Epithelial cell of esophagus (primary cell): Measurements from ENCODE around the gene SLC16A13.
A peak's percentile ranks its signal among the peaks of the same experiment; 100 is the strongest.
"Not testable (repeated sequence)": the region's sequence is repeated elsewhere in the genome, so short reads cannot be mapped to it uniquely, and the experiment has no call there.

Source experiments
- DNase-seq: peaks from one replicate; pipeline ENCODE4 v3.0.0; 2010; ENCODE audit warnings: low read depth
- H3K4me3 ChIP-seq: 2 replicates; pipeline ENCODE4 v1.5.1; 2011; ENCODE audit warnings: mild to moderate bottlenecking, low read length, control low read depth
- TF ChIP-seq, protein P1 (sequence below): IDR thresholded peaks from 2 replicates; pipeline ENCODE4 v1.5.1; 2011; ENCODE audit warnings: low read depth, mild to moderate bottlenecking, low read length, control low read depth, inconsistent platforms; ENCODE audit not compliant: insufficient read depth; ENCODE audit errors: missing control alignments

SLC16A13 gene

DNA sequence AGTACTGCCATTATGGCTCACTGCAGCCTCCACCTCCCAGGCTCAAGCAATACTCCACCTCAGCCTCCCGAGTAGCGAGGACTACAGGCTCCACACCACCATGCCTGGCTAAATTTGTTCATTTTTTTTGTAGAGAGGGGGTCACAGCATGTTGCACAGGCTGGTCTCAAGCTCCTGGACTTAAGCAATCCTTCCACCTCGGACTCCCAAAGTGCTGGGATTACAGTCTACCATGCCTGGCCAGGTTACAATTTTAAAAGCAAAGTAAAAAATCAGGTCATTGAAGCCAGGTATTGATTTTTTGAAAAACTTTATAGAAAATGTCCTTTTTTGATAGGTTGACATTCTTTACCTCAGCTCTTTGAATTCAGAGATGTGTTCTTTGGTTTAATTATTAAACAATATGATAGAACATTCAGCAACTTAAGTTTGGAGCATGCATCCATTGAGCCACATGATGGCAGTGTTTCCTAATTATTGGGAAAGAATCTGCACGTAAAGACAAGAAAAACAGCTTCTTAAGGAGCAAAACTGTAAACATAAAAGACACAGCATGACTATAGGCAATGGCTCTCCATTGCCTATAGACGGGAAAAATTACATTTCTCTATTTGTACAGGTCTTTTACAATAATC is 9.8 kb downstream of the SLC16A13 start:
- TF ChIP-seq, protein P1, sequence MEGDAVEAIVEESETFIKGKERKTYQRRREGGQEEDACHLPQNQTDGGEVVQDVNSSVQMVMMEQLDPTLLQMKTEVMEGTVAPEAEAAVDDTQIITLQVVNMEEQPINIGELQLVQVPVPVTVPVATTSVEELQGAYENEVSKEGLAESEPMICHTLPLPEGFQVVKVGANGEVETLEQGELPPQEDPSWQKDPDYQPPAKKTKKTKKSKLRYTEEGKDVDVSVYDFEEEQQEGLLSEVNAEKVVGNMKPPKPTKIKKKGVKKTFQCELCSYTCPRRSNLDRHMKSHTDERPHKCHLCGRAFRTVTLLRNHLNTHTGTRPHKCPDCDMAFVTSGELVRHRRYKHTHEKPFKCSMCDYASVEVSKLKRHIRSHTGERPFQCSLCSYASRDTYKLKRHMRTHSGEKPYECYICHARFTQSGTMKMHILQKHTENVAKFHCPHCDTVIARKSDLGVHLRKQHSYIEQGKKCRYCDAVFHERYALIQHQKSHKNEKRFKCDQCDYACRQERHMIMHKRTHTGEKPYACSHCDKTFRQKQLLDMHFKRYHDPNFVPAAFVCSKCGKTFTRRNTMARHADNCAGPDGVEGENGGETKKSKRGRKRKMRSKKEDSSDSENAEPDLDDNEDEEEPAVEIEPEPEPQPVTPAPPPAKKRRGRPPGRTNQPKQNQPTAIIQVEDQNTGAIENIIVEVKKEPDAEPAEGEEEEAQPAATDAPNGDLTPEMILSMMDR, result peak; percentile 73
- DNase-seq, result peak; percentile 85
- H3K4me3 ChIP-seq, result peak overlapping the region; percentile 31

DNA sequence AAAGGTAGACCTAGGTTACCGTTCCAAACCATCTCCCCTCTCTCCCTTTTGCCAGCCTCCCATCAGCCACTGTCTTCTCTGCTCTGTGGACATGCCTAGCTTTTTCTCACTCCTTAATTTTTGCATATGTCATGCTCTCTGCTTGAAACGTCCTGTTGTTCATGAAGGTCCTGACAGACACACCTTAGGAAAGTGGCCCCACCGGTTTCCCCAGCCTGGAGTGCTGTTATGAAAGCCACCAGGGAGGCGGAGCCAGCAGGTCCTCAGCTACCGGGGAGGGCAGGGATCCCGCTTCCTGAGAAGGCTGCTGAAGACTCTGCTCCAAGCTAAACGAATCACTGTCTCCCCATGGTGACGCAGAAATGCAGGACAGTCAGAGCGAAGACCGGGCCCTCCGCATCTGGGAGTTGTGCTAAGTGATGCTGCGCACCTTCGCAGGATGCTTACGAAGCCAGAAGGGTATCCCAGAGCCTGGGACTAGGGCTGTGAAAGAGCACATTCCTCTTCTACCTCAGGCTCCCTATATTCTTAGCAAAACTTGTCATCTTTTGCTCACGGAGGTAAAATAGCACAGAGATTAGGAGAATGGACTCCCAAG is 10.4 kb downstream of the SLC16A13 start:
- H3K4me3 ChIP-seq, result peak overlapping the region; percentile 31
- TF ChIP-seq, protein P1, result no peak
- peak; percentile 97 for DNase-seq

DNA sequence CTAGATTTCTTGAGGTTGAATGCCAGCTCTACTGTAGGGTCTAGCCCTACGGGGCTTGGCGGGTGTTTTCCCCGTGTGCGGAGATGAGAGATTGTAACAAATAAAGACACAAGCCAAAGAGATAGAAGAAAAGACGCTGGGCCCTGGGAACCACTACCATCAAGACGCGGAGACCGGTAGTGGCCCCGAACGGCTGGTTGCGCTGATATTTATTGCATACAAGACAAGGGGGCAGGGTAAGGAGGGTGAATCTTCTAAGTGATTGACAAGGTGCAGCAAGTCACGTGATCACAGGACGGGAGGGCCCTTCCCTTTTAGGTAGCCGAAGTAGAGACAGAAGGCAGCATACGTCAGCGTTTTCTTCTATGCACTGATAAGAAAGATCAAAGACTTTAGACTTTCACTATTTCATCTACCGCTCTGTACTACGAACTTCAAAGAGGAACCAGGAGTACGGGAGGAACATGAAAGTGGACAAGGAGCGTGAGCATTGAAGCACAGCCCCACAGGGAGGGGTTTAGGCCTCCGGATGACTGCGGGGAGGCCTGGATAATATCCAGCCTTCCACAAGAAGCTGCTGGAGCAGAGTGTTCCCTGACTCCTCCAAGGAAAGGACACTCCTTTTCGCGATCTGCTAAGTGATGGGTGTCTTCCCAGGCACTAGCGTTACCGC is 11.0 kb downstream of the SLC16A13 start:
- peak; percentile 50 for DNase-seq
- H3K4me3 ChIP-seq, result peak overlapping the region; percentile 23

DNA sequence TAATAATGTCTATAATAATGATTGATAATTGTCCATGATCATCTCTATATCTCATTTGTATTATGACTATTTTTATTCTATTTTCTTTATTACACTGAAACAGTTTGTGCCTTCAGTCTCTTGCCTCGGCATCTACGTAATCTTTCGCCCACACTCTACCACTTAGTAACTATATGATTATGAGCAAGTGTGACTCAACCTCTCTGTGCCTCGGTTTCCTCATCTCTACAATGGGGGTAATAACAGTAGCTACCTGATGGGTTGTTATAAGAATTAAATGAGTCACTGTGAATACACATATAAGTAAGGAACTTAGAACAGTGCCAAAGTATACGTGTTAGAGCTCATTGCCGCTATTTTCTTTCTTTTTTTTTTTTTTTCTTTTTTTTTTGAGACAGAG is 11.8 kb downstream of the SLC16A13 start:
- no peak overlapping the region for H3K4me3 ChIP-seq
- DNase-seq, result no peak
- TF ChIP-seq, protein P1, result no peak

DNA sequence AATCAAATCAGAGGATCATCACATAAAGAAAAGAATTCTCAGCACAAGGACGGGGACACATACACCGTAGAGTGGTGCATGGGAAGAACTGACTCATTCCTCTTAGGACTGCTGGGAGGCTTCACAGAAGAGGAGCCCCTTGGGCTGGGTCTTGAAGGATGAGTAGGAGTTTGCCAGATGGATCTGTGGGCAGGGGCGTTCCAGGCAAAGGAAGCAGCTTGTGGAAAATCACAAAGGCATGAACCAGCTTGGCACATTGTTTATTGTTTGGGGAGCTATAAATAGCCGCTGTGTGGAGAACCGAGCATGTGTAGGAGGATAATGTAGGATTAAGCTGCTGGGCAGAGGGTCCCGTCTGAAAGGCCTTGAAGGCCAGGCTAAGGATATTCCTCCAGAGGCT is 13.2 kb downstream of the SLC16A13 start:
- H3K4me3 ChIP-seq, result no peak overlapping the region
- TF ChIP-seq, protein P1, result no peak
- no peak for DNase-seq

DNA sequence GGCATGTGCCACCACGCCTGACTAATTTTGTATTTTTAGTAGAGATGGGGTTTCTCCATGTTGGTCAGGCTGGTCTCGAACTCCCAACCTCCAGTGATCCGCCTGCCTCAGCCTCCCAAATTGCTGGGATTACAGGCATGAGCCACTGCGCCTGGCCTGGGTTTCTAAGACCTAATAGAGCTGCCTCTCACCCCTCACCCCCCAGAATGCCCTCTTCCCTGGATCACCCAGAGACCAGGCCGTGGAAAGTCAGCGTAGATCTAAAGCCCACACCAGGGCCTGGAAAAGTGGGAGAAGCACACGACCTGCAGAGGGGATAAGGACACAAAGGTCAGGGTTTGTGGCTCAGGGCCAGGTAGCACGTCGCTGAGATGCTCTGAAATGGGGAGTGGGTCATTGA is 14.8 kb downstream of the SLC16A13 start:
- DNase-seq, H3K4me3 ChIP-seq: not testable (repeated sequence)

DNA sequence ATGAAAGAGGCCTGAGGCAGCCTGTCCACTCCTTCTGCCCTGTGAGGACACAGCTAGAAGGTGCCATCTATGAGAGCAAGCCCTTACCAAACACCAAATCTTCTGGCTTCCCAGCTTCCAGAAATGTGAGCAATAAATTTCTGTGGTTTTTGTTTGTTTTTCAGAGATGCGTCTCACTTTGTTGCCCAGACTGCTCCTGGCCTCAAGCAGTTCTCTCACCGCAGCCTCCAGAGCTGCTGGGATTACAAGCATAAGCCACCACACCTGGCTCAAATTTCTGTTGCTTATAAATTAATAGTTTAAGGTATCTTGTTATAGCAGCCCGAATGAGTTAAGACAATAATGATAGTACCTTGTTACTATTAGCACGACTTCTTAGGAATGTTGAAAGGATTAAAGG is 20.6 kb downstream of the SLC16A13 start:
- DNase-seq, result peak; percentile 62
- TF ChIP-seq, protein P1, result no peak
- no peak overlapping the region for H3K4me3 ChIP-seq
